ENCODE results near the gene TP73.

The TP73 gene

DNA sequence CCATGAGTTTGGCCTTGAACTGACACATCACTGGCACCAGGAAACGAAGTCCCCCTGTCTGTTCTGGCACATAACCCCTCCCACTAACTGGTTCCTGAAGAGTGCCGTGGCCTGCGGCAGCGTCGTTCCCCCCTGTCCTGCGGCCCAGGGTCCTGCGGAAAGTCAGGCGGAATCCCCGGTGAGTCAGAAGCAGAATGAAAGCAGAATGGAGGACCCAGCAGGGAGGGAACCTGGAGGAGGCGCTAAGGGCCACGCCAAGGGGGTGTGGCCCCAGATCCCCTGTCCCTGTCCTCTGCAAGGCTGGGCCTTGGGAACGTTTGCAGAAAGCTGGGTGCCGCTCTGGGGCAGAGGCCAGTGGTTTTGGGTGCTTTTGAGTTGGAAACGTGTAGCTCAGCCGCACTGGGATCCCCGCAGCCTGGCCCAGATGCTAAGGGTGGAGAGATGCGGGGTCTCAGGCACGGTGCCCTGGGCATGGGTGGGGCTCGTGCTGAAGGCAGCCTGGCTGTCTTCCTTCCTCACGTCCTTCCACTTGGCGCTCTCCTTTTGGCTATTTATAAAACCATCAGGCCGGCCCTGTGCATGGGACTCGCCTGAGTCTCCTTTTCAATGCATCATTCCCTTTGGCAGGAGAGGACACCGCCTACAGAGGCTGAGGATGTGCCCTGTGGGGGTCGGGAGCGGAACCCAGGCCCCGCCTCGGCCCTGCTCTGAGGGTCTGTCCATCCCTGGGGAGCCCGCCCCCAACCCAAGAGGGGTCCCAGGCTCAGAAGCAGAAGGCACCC, 36.2 kb downstream of the TP73 start:
- DNase-seq (ENCODE audit: low read depth in 2 of 2), result no peak

GRCh38 chr1:3689138-3689750, 36.9 kb downstream of the TP73 start:
- DNase-seq (ENCODE audit: low read depth in 2 of 2), result no peak

DNA sequence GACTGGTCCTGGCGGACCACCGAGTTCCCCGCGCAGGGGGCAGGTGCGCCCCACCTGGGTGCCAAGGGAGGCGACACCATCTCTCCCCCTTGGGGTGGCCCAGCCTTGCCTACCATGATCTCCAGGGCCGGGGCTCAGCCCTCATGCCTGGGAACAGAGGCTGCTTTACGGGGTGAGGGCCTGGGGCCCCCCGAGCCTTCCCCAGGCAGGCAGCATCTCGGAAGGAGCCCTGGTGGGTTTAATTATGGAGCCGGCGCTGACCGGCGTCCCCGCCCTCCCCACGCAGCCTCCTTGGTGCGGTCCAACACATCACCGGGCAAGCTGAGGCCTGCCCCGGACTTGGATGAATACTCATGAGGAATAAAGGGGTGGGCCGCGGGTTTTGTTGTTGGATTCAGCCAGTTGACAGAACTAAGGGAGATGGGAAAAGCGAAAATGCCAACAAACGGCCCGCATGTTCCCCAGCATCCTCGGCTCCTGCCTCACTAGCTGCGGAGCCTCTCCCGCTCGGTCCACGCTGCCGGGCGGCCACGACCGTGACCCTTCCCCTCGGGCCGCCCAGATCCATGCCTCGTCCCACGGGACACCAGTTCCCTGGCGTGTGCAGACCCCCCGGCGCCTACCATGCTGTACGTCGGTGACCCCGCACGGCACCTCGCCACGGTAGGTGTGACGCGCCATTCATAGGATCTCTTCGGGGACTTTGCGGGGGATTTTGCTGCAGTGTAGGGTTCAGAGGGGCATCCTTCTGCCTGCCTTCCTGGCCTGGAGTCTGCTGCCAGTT, 38.2 kb downstream of the TP73 start:
- DNase-seq (ENCODE audit: low read depth in 2 of 2), result no peak

DNA sequence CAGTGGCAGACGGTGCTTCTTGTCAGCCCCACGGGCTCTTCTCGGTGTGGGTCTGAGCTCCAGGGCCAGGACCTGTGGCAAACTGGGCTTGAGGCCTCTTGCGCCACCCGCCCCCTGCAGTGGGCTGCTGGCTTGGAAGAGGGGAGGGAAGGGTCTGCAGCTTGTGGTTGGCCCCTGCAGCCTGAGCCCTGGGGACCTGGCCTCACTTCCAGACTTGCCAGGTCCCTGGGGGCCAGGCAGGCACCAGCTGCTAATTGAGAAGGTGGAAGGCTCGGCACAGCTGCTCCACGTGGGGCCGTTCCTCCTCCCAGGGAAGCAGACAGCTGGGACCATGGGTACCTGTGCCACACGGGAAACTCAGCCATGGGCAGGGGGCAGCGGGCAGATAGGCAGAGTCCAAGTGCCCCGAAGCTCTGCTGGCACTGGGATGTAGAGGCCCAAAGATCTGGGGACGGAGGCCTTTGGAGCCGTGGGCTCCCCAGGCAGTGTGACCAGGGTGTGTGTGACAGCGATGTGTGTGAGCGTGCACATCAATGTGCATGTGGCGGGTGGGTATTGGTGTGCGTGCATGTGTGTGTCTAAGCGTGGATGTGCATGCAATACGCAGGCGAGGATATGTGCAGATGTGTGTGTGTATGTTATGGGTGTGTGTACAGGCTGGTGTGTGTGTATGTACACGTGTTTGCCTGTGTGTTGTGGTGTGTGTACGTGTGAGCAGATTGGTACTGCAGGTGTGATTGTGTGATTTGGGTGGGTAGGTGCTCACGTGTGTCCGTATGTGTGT, 39.3 kb downstream of the TP73 start:
- DNase-seq (ENCODE audit: low read depth in 2 of 2), result no peak

DNA sequence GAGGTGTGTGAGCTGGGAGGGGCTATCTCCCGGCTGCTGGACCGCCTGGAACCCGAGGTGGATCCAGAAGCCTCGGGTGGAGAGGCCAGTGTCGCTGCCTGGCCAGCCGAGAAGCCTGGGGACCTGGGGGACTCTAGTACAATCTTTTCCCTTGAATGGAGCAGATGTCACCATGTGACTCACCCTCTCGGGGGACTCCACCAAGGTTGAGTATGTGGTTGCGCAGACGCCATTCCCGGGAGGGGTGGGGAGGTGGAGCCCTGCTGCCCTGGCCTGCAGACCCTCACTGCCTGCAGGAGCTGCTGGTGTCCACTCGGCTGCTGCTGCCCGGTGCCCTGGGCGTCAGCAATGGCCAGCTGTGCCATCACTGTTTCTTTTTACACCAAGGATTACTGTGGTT, 40.3 kb downstream of the TP73 start:
- no peak for DNase-seq (ENCODE audit: low read depth in 2 of 2)

- DNase-seq (ENCODE audit: low read depth in 2 of 2), result no peak
Observed at GRCh38 chr1:3693321-3693720, 41.0 kb downstream of the TP73 start.

- DNase-seq (ENCODE audit: low read depth in 2 of 2), result peak in 1 of 2 donors; percentile 33
Observed at GRCh38 chr1:3695326-3696217, 43.3 kb downstream of the TP73 start.

DNA sequence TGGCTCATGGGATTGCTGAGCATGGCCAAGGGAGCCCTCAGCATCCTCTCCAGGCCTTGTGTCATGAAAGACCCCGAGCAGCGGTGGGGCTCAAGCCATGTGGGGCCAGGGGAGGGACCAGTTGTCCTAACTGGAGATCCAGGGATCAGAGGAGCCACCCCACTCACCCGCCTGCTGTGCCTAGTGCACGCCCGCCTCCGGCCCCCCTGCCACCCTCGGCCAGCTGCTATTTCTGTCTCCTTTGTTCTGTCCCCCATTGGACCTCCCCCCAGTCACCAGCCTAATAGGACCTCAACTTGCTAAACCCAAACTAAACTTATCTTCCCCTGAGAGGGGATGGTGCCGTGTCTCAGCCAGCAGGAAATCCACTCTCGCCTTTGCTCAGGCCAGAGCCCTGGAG, 44.4 kb downstream of the TP73 start:
- no peak for DNase-seq (ENCODE audit: low read depth in 2 of 2)

DNA sequence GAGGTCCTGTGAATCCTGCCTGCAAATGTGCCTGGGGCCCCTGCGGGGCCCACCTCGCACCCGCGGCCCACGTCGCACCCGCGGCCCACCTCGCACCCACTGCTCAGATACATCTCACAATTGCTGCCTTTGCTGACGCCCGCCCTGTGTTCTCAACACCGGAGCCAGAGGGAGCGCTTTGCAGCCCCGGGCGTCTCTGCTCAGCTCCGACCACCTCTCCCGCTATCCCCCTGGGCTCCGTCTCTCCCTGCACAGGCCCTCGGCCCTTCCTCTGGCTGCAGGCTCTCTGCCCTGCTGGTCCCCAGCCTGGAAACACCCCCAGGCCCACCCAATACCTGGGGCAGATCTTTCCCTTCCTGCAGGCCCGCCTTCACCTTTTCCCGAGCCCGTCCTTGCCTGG, 44.8 kb downstream of the TP73 start:
- no peak for DNase-seq (ENCODE audit: low read depth in 2 of 2)

- no peak for DNase-seq (ENCODE audit: low read depth in 2 of 2)
Observed at GRCh38 chr1:3697810-3698209, 45.5 kb downstream of the TP73 start.

DNA sequence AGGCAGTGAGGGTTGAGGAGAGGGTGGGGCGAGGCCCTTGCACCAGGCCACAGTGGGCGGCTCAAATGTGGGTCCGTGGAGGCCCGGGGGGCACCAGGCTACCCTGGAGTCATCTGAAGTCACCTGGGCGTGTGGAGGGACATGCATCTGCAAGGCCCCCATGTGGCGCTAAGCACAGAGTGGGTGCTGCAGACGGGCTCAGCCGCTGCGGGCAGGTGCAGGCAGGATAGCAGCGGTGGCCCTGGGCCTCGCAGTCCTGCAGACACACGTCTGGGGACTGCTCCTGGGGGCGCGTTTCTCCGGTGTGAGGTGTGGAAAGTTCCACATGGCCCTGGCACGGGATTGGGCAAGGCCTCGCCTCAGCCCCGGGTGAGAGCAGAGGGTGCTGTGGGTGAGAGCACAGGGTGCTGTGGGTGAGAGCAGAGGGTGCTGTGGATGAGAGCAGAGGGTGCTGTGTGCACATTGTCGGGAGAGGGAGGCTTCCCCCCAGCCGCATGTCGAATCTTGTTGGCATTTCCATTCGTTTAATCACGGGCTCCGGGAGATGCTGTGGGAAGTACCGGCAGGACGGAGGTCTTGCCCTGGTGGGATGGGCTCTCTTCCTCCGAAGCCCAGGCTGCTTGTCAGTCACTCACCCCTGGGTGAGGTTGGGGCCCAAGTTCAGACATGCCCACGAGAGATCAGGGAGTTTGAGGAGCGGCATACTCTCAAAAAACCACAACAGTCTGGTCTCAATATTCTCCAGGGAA, 46.5 kb downstream of the TP73 start:
- DNase-seq (ENCODE audit: low read depth in 2 of 2), result no peak

DNA sequence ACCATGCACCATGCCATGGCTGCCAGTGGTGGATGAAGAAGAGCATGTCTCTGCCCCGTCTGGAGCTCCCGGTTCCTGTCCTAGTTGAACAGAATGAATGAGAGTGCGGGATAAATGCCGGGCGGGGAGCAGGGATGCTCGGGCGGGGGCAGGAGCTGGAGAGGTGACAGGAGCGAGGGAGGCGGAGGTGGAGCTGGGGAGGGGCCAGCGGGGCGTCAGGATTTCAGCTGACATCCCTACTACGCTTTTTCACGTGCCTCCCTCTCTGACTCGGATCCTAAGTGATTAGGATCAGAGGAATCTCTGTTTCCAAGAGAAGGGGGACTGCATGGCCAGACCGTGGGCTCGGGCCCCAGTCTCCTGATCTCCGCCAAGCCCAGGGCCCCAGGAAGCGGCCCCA, 47.3 kb downstream of the TP73 start:
- DNase-seq (ENCODE audit: low read depth in 2 of 2), result no peak

DNA sequence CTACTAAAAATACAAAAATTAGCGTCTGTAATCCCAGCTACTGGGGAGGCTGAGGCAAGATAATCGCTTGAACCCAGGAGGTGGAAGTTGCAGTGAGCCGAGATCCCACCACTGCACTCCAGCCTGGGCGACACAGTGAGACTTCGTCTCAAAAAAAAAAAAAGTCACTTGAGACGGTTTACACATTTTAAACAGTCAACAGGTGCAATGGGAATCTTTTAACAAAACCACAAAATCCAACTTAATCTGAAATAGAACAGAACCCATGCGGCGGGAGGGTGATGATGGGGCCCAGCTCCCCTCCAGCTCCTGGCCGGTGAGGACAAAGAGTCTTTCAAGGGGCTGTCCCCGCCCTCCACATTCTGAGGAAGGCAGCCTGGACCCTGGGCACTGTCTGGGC, 48.3 kb downstream of the TP73 start:
- no peak for DNase-seq (ENCODE audit: low read depth in 2 of 2)

GRCh38 chr1:3702528-3702927, 50.2 kb downstream of the TP73 start:
- no peak for DNase-seq (ENCODE audit: low read depth in 2 of 2)

DNA sequence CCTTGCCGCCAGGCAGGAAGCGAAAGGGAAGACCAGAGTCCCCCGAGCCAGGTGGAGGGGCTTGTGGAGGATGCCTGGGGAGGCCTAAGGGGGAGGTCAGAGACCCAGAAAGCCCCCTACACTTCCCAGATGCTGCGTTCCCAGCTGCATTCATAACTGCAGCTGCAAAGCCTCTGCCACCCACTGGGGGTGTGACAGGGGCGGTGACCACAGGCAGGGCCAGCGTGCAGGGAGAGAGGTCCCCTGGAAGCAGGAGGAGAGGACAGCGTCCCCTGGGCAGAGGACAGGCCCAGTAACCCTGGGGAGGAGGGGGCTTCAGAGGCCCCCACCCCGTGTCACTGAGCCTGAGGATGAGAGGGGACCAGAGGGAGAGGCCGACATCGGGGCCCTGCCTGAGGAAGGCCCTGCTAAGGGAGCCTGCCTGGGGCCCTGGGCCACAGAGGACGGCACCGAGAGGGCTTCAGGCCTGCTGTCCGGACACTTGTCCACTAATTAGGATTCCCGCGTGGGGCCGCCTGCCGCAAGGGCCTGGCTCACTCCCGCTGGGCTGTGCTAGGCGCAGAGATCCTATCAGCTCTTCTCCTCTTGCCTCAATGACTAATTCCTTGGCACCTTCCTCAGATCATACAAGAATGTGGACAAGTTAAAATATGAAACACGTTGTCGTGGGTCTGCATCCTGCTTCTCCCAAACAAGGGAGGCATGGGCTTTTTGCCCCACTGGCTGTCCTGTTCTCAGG, 50.8 kb downstream of the TP73 start:
- no peak for DNase-seq (ENCODE audit: low read depth in 2 of 2)

- DNase-seq (ENCODE audit: low read depth in 2 of 2), result no peak
Observed at GRCh38 chr1:3703786-3704371, 51.6 kb downstream of the TP73 start.

DNA sequence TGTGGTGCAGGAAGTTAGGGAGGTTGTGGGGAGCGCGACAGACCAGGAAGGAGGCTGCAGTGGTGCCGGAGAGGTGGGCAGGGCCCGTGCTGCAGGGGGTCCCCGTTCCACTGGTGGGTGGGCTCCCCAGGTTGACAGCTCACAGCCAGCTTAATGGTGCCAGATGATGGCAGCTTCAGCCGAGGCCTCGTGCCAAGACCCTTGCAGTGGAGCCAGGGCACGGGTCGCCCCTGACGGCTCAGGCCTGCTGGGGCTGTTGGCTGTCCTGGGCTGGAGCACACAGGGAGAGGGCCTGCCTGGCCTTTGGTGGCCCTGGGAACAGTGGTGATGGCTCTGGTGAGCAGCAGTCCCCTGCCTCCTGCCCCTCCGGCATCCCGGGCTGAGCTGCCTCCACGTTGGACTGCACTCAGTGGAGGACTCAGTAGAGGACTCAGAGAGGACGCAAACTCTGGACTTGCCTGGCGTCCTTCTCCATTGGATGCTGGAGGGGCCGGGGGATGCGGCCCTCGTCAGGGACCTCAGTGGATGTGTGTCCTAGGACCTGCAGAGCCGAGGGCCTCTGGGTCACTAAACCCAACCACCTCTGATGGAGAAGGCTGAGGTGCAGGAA, 53.1 kb downstream of the TP73 start:
- no peak for DNase-seq (ENCODE audit: low read depth in 2 of 2)

DNA sequence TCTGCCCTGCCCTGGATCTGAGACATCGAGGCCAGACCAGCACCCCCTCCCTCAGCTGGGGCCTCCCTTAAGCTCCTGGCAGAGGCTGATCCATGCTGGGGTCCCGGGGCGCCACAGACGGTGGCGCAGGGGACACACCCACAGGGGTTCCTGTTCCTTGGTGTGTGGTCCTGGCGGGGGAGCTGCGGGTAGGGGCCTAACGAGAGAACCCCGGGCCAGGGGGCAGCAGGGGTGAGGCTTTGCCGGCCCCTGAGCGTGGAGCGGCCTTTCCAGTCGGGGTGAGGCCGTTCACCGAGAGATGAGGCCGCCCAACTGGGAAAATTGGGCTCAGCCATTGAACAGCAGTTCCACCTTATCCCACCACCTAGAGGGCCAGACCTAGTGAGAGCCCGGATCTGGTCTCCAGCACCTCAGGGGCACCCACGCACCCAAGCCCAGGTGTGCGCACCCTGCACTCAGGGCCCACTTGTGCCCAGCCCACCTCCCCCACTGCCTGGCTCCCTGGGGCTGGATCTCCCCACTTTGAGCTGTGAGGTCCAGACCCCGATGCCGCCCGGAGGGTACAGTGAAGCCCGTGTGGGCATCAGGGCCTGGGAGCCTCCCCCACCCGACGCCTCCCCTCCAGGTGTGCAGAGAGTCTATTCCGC, 54.5 kb downstream of the TP73 start:
- DNase-seq (ENCODE audit: low read depth in 2 of 2), result no peak

Data from stimulated activated CD4-positive, alpha-beta T cell treated with anti-CD3 and anti-CD28 coated beads, Interleukin-1b, Interleukin-23, amount 100 ng/mL, for 4 hours (primary cell).